Motor neuron (in vitro differentiated cells): Measurements from ENCODE around the gene POLH. TPM values are rescaled to one million over a fixed set of nuclear protein-coding genes. Genes with fewer than 3 reads are reported as not detected.

Experiments used
- ATAC-seq, 8 experiments: fragments of 200-7000 bp; cut with Tn5 transposase; replicated peaks in 6 of 8; 2 replicates each; pipeline ENCODE4 v1.8.0; 2021; ENCODE audit warnings: mild to moderate bottlenecking in 8 of 8, moderate library complexity in 8 of 8
- H3K27ac ChIP-seq, 2 donors: fragments of 250-450 bp; sonication (Bioruptor Pico); 2 replicates each; pipeline ENCODE4 v1.9.0; 2021; ENCODE audit warnings: antibody characterized with exemption in 2 of 2, mild to moderate bottlenecking in 2 of 2, moderate library complexity in 1 of 2
- H3K4me1 ChIP-seq, 2 donors: fragments of 250-450 bp; sonication (Bioruptor Pico); replicated peaks in 1 of 2; 2 replicates each; pipeline ENCODE4 v1.6.1; 2021; ENCODE audit warnings: antibody characterized with exemption in 2 of 2, mild to moderate bottlenecking in 2 of 2, moderate library complexity in 1 of 2
- H3K4me3 ChIP-seq, 5 donors: fragments of 250-450 bp; sonication (Bioruptor Pico); 2 replicates each; pipeline ENCODE4 v1.9.0; 2021; ENCODE audit warnings: antibody characterized with exemption in 5 of 5, mild to moderate bottlenecking in 5 of 5, moderate library complexity in 4 of 5
- WGBS, 10 experiments: fragments of 450-650 bp; shearing (Covaris generic); methylation state at CpG; one replicate each; pipeline ENCODE4 v1.0.0; 2022; 5-methylcytosine and 5-hydroxymethylcytosine counted together
- in situ Hi-C, 9 experiments: fragments of 400-800 bp; cut with MboI; loops; one replicate each; pipeline ENCODE4 v1.15.0; 2021; ENCODE audit warnings: low sequenced_read_pairs in 9 of 9, low pct_unique_long_range_greater_than_20kb in 2 of 9; ENCODE audit not compliant: unreplicated experiment in 9 of 9
- total RNA-seq, 8 experiments: library from RNA; unstranded; fragments of 300-600 nt; gene quantifications; 2 replicates each; pipeline versions ENCODE4 v1.2.3 to v1.2.4, GENCODE V29; 2022

The POLH gene
- total RNA-seq, 8 experiments from 2014 or later, result 4.9 to 44.8 (median 16.4) TPM

DNA sequence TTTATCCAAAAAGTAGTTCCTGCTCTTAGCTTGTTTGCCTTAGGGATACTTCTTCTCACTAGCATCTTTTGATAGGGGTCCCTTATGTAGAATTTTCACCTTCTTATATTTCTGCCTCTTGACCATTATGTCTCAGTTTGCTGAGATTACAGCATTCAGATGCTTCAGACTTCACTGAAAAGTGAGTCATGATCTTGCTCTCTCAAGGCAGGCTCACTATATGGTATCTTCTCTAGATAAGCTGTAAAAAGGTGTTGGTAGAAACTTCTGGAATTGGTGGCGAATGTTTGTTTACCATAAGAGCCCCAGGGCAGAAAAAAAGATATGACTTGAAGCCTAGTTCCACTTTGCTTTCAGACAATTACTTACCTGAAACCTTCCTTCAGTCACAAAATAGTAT, 33.4 kb downstream of the POLH start:
- 67 to 100% (median 95%) methylated on average over 1 of the region's 1 CpG; no CpG with 5 or more reads in 4 of the 10 experiments for WGBS, 10 experiments
- H3K4me3 ChIP-seq, result no peak overlapping the region
- in situ Hi-C loops, result no loop called here
- no peak overlapping the region for H3K27ac ChIP-seq
- H3K4me1 ChIP-seq, result no peaks in the 10 kb centered on the region
- peak in 1 of 8 experiments; percentile 16 for ATAC-seq

DNA sequence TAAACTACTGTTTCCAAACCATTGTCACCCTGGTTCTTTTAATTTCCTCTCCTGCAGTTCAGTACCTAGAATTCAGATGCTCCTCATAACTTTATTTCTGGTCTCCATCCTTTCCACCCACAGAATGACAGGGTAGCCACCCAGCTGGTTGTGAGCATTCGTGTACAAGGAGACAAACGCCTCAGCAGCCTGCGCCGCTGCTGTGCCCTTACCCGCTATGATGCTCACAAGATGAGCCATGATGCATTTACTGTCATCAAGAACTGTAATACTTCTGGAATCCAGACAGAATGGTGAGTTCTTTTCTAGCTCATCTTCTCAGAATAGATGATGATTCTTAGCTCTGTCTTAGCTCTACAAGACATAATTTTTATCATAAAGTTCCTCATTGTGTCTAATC, 34.4 kb downstream of the POLH start:
- H3K4me1 ChIP-seq, result no peaks in the 10 kb centered on the region
- 89 to 100% (median 100%) methylated on average over 1 to 5 of the region's 5 CpGs; no CpG with 5 or more reads in 1 of the 10 experiments for WGBS, 10 experiments
- no peak overlapping the region for H3K4me3 ChIP-seq
- in situ Hi-C loops, result no loop called here
- ATAC-seq, result no peak
- no peak overlapping the region for H3K27ac ChIP-seq

DNA sequence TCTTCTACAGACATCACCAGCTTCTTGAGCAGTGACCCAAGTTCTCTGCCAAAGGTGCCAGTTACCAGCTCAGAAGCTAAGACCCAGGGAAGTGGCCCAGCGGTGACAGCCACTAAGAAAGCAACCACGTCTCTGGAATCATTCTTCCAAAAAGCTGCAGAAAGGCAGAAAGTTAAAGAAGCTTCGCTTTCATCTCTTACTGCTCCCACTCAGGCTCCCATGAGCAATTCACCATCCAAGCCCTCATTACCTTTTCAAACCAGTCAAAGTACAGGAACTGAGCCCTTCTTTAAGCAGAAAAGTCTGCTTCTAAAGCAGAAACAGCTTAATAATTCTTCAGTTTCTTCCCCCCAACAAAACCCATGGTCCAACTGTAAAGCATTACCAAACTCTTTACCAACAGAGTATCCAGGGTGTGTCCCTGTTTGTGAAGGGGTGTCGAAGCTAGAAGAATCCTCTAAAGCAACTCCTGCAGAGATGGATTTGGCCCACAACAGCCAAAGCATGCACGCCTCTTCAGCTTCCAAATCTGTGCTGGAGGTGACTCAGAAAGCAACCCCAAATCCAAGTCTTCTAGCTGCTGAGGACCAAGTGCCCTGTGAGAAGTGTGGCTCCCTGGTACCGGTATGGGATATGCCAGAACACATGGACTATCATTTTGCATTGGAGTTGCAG, 37.9 kb downstream of the POLH start:
- H3K4me3 ChIP-seq, result no peak overlapping the region
- ATAC-seq, result peak in 1 of 8 experiments; percentile 25
- WGBS, 10 experiments, result 64 to 100% (median 94%) methylated on average over 1 to 6 of the region's 6 CpGs; no CpG with 5 or more reads in 3 of the 10 experiments
- H3K27ac ChIP-seq, result no peak overlapping the region
- H3K4me1 ChIP-seq, result no peaks in the 10 kb centered on the region
- in situ Hi-C loops, result no loop called here

DNA sequence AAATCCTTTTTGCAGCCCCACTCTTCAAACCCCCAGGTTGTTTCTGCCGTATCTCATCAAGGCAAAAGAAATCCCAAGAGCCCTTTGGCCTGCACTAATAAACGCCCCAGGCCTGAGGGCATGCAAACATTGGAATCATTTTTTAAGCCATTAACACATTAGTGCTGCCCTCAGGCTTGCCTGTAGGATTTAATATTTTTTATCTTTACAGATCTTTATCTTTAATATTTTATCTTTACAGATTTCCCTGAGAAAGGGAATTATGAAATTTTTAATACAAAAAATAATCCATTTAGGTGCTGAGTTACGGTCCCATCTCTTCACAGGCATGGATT, 38.4 kb downstream of the POLH start:
- in situ Hi-C loops, result no loop called here
- peak in 3 of 8 experiments; percentile 25 to 39 (median 33) for ATAC-seq
- no peak overlapping the region for H3K4me3 ChIP-seq
- no peaks in the 10 kb centered on the region for H3K4me1 ChIP-seq
- H3K27ac ChIP-seq, result no peak overlapping the region
- 21 to 100% (median 88%) methylated on average over 1 to 3 of the region's 3 CpGs; no CpG with 5 or more reads in 1 of the 10 experiments for WGBS, 10 experiments

DNA sequence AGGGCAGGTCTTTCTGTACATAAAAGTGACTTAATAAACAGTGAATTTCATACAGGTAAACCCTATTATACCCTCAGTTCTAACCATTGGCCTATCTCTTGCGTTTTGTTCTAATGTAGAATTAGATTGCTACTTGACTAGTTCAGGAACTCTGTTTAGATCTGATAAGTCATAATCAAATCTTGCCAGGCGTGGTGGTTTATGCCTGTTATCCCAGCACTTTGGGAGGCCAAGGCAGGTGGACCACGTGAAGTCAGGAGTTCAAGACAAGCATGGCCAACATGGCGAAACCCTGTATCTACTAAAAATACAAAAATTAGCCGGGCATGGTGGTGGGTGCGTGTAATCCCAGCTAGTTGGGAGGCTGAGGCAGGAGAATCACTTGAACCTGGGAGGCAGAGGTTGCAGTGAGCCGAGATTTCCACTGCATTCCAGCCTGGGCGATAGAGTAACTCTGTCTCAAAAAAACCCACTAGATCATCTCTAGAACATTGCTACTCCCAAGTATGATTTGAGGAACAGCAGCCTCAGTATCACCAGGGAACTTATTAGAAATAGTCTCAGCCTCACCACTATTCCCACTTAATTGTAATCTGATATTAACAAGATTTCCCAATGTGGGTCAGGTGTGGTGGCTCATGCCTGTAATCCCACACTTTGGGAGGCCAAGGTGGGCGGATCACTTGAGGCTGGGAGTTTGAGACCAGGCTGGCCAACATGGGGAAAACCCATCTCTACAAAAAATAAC, 40.9 kb downstream of the POLH start:
- H3K27ac ChIP-seq, result no peak overlapping the region
- H3K4me3 ChIP-seq, result no peak overlapping the region
- WGBS, 10 experiments, result 80 to 100% (median 97%) methylated on average over 2 to 8 of the region's 9 CpGs
- no peak for ATAC-seq
- in situ Hi-C loops, result no loop called here
- no peaks in the 10 kb centered on the region for H3K4me1 ChIP-seq

DNA sequence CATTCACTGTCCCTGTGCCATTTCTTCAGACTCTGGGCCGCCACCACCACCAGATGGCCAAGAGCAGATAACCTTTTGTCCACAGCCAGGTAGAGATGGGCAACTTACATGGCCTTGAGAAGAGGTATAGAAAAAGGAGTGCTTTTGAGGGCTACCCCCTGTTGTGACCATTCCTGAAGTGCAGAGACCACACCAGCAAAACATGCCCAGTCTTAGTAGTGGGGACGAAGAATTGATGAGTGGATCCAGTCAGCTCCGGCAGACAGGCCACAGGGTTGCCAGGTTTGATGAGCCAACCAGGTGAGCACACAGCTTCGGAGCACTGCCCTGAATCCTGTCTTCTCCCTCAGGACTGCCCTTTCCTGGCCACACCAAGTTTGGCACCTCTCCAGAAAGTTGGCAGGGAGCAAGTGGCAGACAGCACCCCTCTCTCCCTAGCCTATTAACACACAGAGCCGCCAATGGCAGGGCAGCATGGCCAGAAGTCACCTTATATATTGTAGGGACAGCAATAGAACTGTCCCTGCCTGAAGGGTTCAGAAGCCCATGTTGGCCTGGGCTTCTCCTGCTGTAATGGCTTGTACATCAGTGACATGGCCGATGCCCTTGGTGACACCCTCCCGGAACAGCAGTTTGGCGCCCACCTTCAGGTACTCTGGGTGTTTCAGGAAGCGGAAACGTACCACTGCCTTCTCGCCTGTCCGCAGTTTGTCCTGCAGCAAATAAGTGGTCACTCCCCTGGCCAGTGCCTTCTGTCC, 45.3 kb downstream of the POLH start:
- in situ Hi-C loops, result no loop called here

DNA sequence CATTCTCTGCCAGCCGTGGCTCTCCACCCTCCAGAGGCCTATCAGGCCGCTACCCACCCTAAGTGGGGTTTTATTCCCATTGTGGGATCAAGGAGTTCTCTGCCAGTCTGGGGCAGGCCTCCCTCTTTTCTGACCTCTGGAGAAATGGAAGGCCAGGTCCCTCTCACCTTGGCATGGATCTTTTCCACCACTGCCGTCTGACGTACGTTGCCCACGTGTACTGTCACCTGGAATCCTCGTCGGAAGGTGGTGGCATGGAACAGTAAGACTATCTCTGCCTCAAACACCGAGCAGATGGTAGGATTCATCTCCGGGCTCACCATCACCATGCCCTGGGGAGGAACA, 45.8 kb downstream of the POLH start:
- 87 to 98% (median 93%) methylated on average over 2 to 8 of the region's 10 CpGs; no CpG with 5 or more reads in 5 of the 10 experiments for WGBS, 10 experiments
- H3K4me3 ChIP-seq, result no peak overlapping the region
- ATAC-seq, result peak in 1 of 8 experiments; percentile 4
- in situ Hi-C loops, result no loop called here
- H3K4me1 ChIP-seq, result peaks cover 4% of the 10 kb centered on the region in 2 donors
- no peak overlapping the region for H3K27ac ChIP-seq

More for the DNA sequence above, 45.3 kb downstream of the POLH start:
- peak in 4 of 8 experiments; percentile 7 to 15 (median 12) for ATAC-seq
- WGBS, 10 experiments, result 90 to 100% (median 96%) methylated on average over 1 to 5 of the region's 12 CpGs; no CpG with 5 or more reads in 6 of the 10 experiments
- no peak overlapping the region for H3K4me3 ChIP-seq
- no peak overlapping the region for H3K27ac ChIP-seq
- H3K4me1 ChIP-seq, result no peaks in the 10 kb centered on the region

DNA sequence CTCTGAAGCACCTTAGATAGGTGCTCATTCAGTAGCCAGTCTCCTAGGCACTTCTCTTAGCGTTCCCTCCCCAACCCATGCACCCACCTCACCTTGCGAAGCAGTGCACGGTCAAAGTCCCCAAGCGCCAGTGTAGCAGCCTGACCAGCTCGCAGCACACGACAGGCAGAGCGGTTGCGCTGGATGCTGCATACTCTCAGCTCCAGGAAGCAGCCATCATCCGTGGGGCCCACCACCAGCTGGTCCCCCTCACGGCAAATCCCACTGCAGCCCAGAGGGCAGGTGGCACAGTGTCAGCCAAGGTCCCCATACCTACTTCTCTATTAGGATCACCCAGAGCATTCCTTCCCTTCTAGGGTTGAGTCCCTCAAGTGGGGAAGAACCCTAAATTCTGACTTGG, 46.6 kb downstream of the POLH start:
- no peak for ATAC-seq
- peaks cover 8 to 12% of the 10 kb centered on the region in 2 donors for H3K4me1 ChIP-seq
- in situ Hi-C loops, result no loop called here
- no peak overlapping the region for H3K27ac ChIP-seq
- WGBS, 10 experiments, result 87 to 100% (median 98%) methylated on average over 1 to 10 of the region's 10 CpGs; no CpG with 5 or more reads in 4 of the 10 experiments
- H3K4me3 ChIP-seq, result no peak overlapping the region

DNA sequence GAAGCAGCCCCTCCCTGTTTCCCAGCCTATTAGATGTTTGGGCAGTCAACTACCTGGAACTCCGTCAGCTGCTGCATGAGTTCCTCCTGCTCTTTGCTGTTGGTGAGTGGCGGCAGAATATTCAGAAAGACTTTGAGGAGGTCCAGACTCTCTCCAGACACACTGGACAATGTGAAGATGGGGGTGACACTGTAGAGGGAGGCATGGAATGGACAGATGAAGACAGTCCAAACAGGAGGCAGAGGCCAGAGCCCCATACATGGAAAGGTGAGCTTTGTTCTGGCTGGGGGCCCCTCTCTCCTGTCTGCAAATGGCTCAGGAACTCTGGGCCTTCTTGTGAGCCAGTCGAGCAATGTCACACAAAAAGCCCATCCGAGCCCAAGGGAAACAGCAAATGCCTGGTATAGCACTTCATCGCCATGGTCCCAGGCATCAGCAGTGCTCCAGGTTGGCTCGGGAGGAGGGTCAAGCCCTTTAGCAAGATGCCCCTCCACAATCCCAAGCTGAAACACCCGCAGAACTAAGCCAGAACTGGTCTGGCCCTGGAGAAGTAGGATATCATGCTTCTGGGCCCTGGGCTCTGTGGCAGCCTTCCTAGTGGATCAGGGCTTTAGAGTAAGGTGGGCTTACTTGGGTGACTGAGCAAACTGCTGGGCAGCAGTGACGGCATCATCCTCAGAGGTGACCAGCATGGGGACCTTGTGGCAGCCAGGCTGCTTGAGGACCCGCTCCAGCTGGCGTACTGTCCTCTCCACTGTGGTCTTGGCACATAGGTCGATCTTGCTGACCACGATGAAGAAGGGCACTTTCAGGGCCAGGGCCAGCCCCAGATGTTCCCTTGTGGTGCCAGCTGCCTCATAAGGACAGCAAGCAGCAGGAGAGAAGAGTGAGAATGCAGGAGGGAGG, 48.1 kb downstream of the POLH start:
- WGBS, 10 experiments, result 95 to 100% (median 100%) methylated on average over 1 to 4 of the region's 12 CpGs; no CpG with 5 or more reads in 5 of the 10 experiments
- no peak for ATAC-seq
- in situ Hi-C loops, result no loop called here

DNA sequence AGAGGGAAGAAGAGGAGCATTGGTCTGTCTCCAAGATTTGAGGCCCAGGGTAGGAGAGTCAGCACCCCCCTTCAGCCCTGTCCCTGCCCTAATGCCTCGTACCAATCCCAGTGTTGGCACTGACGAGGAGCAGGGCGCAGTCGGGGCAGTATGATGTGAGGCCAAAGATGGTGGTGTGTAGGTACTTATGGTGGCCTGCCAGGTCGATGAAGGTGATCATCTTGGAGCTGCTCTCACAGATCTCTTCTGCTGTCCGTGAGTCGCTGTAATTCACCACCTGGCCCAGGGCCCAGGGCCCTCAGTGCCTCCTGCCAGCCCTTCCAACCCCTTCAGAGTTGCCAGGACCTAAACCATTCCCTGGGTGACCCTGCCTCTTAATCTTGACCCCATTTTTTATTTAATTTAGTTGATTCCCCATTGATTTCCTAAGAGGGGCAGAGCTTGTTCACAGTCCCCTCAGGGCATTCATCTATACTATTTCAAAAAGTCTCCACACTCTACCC, 48.9 kb downstream of the POLH start:
- 88 to 100% (median 100%) methylated on average over 2 to 3 of the region's 7 CpGs; no CpG with 5 or more reads in 5 of the 10 experiments for WGBS, 10 experiments
- no peak for ATAC-seq
- in situ Hi-C loops, result no loop called here
- no peak overlapping the region for H3K4me3 ChIP-seq
- no peak overlapping the region for H3K27ac ChIP-seq
- H3K4me1 ChIP-seq, result peaks cover 16 to 18% of the 10 kb centered on the region in 2 donors

More for the DNA sequence above, 48.1 kb downstream of the POLH start:
- peaks cover 16 to 18% of the 10 kb centered on the region in 2 donors for H3K4me1 ChIP-seq
- H3K27ac ChIP-seq, result no peak overlapping the region
- H3K4me3 ChIP-seq, result no peak overlapping the region

DNA sequence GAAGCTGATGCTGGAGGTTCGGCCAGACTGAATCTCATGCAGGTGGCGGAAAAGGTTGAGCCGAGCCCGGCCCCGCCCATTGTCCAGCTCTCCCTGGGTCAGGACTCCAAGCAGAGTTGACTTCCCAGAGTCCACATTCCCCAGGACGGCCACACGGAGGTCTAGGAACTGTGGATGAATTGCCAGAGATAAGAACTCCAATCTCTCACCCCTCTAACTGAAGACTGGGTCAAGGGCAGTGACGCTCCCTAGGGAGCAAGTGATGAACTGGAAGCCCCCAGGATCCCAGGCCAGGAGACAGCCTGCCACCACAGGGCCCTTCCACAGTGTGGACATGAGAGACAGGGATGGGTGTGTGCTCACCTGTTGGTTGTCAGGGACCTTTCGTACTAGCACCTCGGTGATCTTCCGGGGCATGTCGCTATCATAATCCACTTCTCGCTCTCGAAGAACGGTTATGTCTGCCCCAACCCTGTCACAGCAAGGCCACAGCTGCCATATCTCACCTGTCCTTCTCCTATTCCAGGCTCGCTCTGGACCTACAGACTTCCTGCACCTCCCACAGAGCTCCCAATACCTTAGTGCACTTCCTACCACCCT, 49.5 kb downstream of the POLH start:
- no peak for ATAC-seq
- WGBS, 10 experiments, result 83 to 100% (median 97%) methylated on average over 1 to 10 of the region's 16 CpGs; no CpG with 5 or more reads in 2 of the 10 experiments
- Histone ChIP-seq H3K4me1 (peaks cover 21 to 22% of the 10 kb centered on the region in 2 donors), H3K4me3 (no peak overlapping the region), H3K27ac (no peak overlapping the region)
- in situ Hi-C loops, result no loop called here
